Upper lobe of left lung (tissue), 6 donors: Measurements from ENCODE around the gene BATF. TPM values are rescaled to one million over a fixed set of nuclear protein-coding genes. Genes with fewer than 3 reads are reported as not detected.

ENCODE experiments used
- ATAC-seq, 2 donors: fragments of 200-7000 bp; cut with Tn5 transposase; one replicate each; pipeline ENCODE4 v1.9.1; 2022; ENCODE audit warnings: mild to moderate bottlenecking in 2 of 2, moderate library complexity in 2 of 2; ENCODE audit not compliant: low FRiP score in 2 of 2
- DNase-seq, 2 donors: peaks; one replicate each; pipeline ENCODE4 v3.0.0-alpha.2; 2019 to 2020
- H3K27ac ChIP-seq, 4 donors: fragments of 200-600 bp; sonication (generic); one replicate each; pipeline ENCODE4 v1.5.1; 2016 to 2019
- H3K27me3 ChIP-seq, 4 donors: fragments of 200-600 bp; sonication (generic); one replicate each; pipeline ENCODE4 v1.5.1; 2017 to 2019
- H3K36me3 ChIP-seq, 4 donors: fragments of 200-600 bp; sonication (generic); one replicate each; pipeline ENCODE4 v1.5.1; 2016 to 2019
- H3K4me1 ChIP-seq, 4 donors: fragments of 200-600 bp; sonication (generic); one replicate each; pipeline ENCODE4 v1.5.1; 2018 to 2019
- H3K4me3 ChIP-seq, 4 donors: fragments of 200-600 bp; sonication (generic); one replicate each; pipeline ENCODE4 v1.5.1; 2017 to 2019; ENCODE audit warnings: mild to moderate bottlenecking in 2 of 4, moderate library complexity in 1 of 4
- H3K9me3 ChIP-seq, 4 donors: fragments of 200-600 bp; sonication (generic); one replicate each; pipeline ENCODE4 v1.5.1; 2018 to 2019
- EP300 ChIP-seq, 4 donors: sonication (generic); formaldehyde crosslinking; IDR thresholded peaks; one replicate each; pipeline ENCODE4 v1.5.1; 2017; ENCODE audit warnings: antibody characterized with exemption in 4 of 4, control low read depth in 2 of 4
- POLR2A ChIP-seq, 4 donors: fragments of 450-650 bp; IDR thresholded peaks; one replicate each; pipeline ENCODE4 v1.5.1; 2016 to 2017; ENCODE audit warnings: antibody characterized with exemption in 4 of 4, mild to moderate bottlenecking in 2 of 4
- POLR2AphosphoS5 ChIP-seq, 2 donors: sonication (generic); formaldehyde crosslinking; IDR thresholded peaks; one replicate each; pipeline ENCODE4 v1.5.1; 2017; ENCODE audit warnings: antibody characterized with exemption in 2 of 2
- WGBS, 2 donors: methylation state at CpG; one replicate each; pipeline ENCODE4 v1.1.5; 2017 to 2018; 5-methylcytosine and 5-hydroxymethylcytosine counted together
- total RNA-seq, 6 donors: library from RNA; depleted of rRNA in 4 of 6; stranded (reverse); fragments of >200 nt in 4 of 6; gene quantifications; one replicate each; pipeline versions ENCODE4 v1.1.0 to v1.2.1, GENCODE V29; 2016 to 2021
- TF ChIP-seq, protein P1 (sequence below), 6 experiments: fragments of 450-650 bp in 4 of 6; fragments of 200-600 bp in 2 of 6; sonication (generic) in 2 of 6; IDR thresholded peaks; one replicate each; pipeline ENCODE4 v1.5.1; 2016 to 2019; ENCODE audit warnings: antibody characterized with exemption in 6 of 6
- donor health status: DM: no; HTN: no; CAD: no; lungs with moderate emphysema.
- donor health status: DM: no; HTN: yes; CAD: no; lungs with severe emphysema.

Gene BATF
- total RNA-seq, 6 donors from 2014 or later = 5.4 to 25.1 (median 10.8) TPM

DNA sequence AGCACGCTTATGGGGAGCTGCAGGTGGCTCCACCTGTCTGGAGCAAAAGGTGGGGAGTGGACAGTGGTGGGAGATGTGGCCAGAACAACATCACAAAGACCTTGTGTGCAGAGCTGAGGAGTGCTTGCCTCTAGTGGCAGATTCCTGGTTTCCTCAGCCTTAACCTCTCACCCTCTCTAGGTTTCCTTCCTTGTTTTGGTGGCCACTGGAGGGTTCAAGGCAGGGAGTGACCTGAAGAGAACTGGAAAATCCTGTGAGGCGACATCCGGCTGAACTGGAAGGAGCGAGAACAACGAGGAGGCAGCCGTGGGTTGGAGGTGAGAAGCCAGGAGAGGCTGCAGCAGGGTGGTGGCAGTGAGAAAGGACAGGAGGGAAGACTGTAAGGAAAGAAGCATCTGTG lies 49.8 kb downstream of the BATF start:
- Histone ChIP-seq H3K36me3 (no peaks in the 10 kb centered on the region), H3K4me3 (no peak overlapping the region), H3K27ac (no peak overlapping the region), H3K27me3 (no peaks in the 10 kb centered on the region), H3K4me1 (peaks cover 0 to 4% (median 0%) of the 10 kb centered on the region in 4 donors), H3K9me3 (no peaks in the 10 kb centered on the region)
- 56 to 74% methylated on average over 6 of the region's 6 CpGs for WGBS, 2 donors
- DNase-seq = peak in 1 of 2 donors; percentile 37
- peak in 1 of 2 donors; percentile 14 for ATAC-seq
- TF ChIP-seq, protein P1, sequence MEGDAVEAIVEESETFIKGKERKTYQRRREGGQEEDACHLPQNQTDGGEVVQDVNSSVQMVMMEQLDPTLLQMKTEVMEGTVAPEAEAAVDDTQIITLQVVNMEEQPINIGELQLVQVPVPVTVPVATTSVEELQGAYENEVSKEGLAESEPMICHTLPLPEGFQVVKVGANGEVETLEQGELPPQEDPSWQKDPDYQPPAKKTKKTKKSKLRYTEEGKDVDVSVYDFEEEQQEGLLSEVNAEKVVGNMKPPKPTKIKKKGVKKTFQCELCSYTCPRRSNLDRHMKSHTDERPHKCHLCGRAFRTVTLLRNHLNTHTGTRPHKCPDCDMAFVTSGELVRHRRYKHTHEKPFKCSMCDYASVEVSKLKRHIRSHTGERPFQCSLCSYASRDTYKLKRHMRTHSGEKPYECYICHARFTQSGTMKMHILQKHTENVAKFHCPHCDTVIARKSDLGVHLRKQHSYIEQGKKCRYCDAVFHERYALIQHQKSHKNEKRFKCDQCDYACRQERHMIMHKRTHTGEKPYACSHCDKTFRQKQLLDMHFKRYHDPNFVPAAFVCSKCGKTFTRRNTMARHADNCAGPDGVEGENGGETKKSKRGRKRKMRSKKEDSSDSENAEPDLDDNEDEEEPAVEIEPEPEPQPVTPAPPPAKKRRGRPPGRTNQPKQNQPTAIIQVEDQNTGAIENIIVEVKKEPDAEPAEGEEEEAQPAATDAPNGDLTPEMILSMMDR (IDR thresholded peaks at IDR 0.05) = no peak

DNA sequence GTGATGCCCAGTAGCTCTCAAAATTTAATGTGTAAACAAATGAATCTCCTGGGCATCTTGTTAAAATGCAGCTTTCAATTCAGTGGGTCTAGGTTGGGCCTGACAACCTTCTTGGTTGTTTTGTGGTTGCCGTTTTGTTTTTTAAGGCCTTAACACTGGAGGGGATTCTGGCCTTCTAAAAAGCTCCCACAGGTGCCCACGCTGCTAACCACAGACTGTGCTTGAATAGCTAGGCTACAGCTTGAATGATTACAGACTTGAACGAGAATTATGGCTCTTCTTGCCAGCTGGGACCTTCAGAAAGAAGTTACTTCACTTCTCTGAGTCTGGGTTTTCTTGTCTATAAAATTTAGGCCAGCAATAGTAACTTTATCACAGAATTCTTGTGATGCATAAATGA lies 54.8 kb downstream of the BATF start:
- DNase-seq (no peak), ATAC-seq (no peak)
- Histone ChIP-seq H3K4me1 (peaks cover 0 to 35% (median 15%) of the 10 kb centered on the region in 4 donors), H3K36me3 (no peaks in the 10 kb centered on the region), H3K27me3 (no peaks in the 10 kb centered on the region), H3K27ac (no peak overlapping the region), H3K9me3 (no peaks in the 10 kb centered on the region), H3K4me3 (no peak overlapping the region)
- TF ChIP-seq EP300 (IDR thresholded peaks at IDR 0.05) (no peak), POLR2A (IDR thresholded peaks at IDR 0.05) (no peak), POLR2AphosphoS5 (IDR thresholded peaks at IDR 0.05) (no peak)
- TF ChIP-seq, protein P1 (IDR thresholded peaks at IDR 0.05) = no peak
- 70 to 73% methylated on average over 3 of the region's 3 CpGs for WGBS, 2 donors

GRCh38 chr14:75577729-75578101 lies 55.4 kb downstream of the BATF start:
- H3K27ac ChIP-seq = peak overlapping the region; percentile 76 to 88 (median 84)
- H3K9me3 ChIP-seq = no peaks in the 10 kb centered on the region
- no peaks in the 10 kb centered on the region for H3K27me3 ChIP-seq
- no peaks in the 10 kb centered on the region for H3K36me3 ChIP-seq
- ATAC-seq (peak; percentile 94 to 96), DNase-seq (peak in 1 of 2 donors; percentile 92)
- TF ChIP-seq, protein P1 (IDR thresholded peaks at IDR 0.05) = peak; percentile 60 to 85 (median 72)
- no peak for TF ChIP-seq POLR2A (IDR thresholded peaks at IDR 0.05)
- TF ChIP-seq POLR2AphosphoS5 (IDR thresholded peaks at IDR 0.05) = no peak
- no peak for TF ChIP-seq EP300 (IDR thresholded peaks at IDR 0.05)
- peak overlapping the region; percentile 46 to 73 (median 65) for H3K4me3 ChIP-seq
- peaks cover 0 to 35% (median 15%) of the 10 kb centered on the region in 4 donors for H3K4me1 ChIP-seq
- WGBS, 2 donors = 0 to 2% methylated on average over 8 to 16 of the region's 16 CpGs

DNA sequence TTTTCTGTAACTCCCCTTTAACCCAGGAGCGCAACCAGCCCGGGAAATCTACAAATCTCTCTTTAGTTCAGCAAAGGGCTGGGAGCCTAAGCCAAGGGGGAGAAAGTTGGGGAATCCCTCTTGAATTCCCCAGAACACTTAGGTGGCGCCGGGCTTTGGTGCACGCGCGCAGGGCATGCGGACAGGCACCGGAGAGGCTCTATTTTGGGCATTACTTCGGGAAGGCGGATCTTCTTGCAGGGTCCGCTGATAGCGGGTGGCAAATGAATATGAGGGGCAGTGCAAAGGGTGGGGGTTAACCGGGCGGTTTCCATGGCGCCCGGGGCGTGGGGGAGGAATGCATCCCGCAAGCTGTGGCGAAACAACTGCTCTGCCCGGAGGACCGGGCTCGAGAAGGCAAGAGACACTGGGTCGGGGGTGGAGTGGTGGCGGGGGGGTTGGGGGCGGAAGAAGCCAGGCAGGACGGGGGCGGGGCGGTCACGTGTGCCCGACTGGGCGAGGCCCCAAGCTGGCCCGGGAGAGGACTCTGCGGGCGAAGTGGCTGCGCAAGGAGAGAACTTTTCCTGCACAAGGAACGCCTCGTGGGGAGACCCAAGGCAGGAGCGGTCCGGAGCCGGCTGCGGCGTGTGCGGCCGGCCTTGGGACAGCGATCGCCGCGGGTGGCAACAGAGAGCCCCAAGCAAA lies 56.0 kb downstream of the BATF start, which contains the start of gene FLVCR2:
Gene FLVCR2, plus strand, starts transcription at position 519 of the 684 bp plus-strand sequence. CDS start 353 bp downstream, outside the sequence.
- Histone ChIP-seq H3K4me3 (peak within 1 kb of the TSS; percentile 46 to 73 (median 65)), H3K9me3 (no peaks in the 10 kb centered on the region), H3K4me1 (peaks cover 0 to 35% (median 15%) of the 10 kb centered on the region in 4 donors), H3K36me3 (no peaks in the 10 kb centered on the region), H3K27me3 (no peaks in the 10 kb centered on the region), H3K27ac (peak within 1 kb of the TSS; percentile 76 to 88 (median 84))
- TF ChIP-seq, protein P1 (IDR thresholded peaks at IDR 0.05) = no peak
- TF ChIP-seq POLR2AphosphoS5 (IDR thresholded peaks at IDR 0.05) = peak; percentile 53 to 60
- TF ChIP-seq EP300 (IDR thresholded peaks at IDR 0.05) = no peak
- peak in 3 of 4 donors; percentile 27 to 83 (median 33) for TF ChIP-seq POLR2A (IDR thresholded peaks at IDR 0.05)
- WGBS, 2 donors = 0 to 2% methylated on average over 7 to 23 of the region's 49 CpGs
- peak; percentile 91 to 93 for ATAC-seq
- DNase-seq = peak; percentile 90 to 96
